GM18870 (cell line): ENCODE results near the gene MS4A13.
"Not testable (repeated sequence)": the region's sequence is repeated elsewhere in the genome, so short reads cannot be mapped to it uniquely, and the experiment has no call there.

Experiments
- ATAC-seq: cut with Tn5 transposase; IDR thresholded peaks from one replicate; pipeline ENCODE4 v1.9.1; 2021; ENCODE audit warnings: moderate library complexity; ENCODE audit not compliant: unreplicated experiment

MS4A13 gene

DNA sequence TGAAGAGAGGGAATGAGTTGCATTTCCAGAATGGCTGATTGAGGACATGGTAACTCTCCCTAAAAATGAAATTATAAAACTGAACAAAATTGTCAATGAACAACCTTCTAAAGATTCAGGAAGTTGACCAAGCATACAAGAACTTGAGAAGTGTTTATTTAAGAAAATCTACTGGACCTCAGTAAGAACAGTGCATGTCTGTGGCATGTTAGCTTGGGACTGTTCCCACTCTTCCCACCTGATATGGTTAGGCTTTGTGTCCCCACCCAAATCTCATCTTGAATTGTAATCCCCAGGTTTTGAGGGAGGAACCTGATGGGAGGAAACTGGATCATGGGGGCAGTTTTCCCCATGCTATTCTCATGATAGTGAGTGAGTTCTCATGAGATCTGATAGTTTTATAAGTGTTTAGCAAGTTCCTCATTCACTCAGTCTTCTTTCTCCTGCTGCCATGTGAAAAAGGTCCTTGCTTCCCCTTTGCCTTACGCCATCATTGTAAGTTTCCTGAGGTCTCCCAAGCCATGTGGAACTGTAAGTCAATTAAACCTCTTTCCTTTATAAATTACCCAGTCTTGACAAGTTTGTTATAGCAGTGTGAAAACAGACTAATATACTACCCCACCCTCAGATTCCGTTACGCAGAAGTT, 15.4 kb downstream of the MS4A13 start:
- ATAC-seq, result no peak

DNA sequence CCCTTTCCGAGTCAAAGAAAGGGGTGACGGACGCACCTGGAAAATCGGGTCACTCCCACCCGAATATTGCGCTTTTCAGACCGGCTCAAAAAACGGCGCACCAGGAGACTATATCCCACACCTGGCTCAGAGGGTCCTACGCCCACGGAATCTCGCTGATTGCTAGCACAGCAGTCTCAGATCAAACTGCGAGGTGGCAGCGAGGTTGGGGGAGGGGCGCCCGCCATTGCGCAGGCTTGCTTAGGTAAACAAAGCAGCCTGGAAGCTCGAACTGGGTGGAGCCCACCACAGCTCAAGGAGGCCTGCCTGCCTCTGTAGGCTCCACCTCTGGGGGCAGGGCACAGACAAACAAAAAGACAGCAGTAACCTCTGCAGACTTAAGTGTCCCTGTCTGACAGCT, 17.2 kb downstream of the MS4A13 start:
- not testable (repeated sequence) for ATAC-seq

DNA sequence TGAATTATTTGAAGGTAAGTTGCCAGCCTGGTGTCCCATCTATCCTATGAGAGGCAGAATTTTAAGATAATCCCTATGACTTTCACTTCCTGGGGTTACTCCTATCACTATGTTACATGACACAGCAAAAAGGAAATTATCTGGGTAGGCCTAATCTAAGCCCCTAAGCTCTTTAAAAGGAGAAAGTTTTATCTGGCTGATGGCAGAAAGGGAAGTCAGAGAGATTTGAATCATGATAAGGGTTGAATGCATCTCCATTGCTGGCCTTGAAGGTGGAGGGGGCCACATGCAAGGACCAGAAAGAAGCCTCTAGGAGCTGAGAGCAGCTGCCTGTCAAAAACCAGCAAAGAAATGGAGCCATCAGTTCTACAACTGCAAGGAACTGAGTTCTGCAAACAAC, 23.4 kb downstream of the MS4A13 start:
- not testable (repeated sequence) for ATAC-seq

DNA sequence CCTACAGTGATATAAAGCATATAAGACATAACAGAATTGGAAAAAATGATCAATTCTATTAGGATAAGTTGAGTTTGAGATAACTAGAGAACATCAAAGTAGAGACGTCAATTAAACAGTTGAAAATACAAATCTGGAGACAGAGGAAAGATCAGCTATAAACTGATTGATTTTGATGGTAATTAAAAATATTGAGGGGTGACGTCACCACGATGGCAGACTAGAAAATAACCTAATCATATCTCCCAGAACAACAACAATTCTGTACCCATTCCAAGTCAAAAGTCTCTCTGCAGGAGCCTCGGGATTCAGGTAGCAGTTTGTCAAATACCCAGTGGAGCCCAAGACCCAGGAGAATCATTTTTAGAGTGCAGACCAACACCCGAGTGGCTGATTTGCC, 28.9 kb downstream of the MS4A13 start:
- no peak for ATAC-seq

DNA sequence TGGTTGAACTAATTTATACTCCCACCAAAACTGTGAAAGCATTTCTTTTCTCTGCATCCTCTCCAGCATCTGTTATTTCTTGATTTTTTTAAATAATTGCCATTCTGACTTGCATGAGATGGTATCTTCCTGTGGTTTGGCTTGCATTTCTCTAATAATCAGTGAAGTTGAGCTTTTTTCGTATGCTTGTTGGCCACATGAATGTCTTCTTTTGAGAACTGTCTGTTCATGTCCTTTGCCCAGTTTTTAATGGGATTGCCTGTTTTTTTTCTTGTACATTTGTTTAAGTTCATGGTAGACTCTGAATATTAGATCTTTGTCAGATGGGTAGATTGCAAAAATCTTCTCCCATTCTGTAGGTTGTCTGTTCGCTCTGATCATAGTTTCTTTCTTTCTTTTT, 46.1 kb downstream of the MS4A13 start:
- no peak for ATAC-seq

DNA sequence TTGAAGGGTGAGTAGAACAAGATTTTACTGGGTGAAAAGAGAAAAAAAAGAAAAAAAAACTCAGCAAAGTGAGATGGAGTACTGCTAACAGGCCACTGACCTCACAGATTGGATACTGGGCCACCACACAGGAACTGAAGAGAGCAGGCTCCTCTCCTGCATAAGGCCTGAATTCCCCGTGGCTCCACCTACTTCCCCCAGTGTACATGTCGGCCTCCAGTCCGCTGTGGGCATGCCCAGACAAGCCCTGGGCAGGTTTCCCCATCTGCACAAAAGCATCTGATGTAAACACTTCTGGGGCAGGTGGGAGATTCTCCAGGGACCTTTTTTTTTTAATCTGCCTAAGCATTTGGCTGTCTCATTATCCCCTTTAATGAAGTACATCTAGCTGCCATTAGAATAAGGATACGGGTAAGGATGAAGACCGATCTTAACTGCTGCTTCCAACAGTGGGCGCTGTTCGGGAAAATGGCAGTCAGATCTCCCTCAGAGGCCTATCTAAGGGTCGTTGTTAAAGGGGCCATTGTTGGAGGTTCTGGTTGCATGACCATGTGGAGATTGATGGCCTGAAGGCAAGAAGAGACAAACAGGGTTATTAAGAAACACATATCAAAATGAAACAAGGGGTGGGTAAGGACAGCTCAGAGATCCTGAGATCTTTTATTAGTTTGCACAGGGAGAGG, 48.5 kb downstream of the MS4A13 start:
- ATAC-seq, result no peak

DNA sequence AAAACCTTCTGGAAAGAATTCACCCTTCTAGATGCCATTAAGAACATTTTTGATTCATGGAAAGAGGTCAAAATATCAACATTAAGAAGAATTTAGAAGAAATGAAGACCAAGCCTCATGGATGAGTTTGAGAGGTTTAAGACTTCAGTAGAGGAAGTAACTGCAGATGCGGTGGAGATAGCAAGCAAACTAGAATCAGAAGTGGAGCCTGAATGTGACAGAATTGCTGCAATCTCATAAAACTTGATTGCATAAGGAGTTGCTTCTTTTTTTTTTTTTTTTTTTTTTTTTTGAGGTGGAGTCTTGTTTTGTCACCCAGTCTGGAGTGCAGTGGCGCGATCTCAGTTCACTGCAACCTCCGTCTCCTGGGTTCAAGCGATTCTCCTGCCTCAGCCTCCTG, 51.6 kb downstream of the MS4A13 start:
- ATAC-seq, result no peak

DNA sequence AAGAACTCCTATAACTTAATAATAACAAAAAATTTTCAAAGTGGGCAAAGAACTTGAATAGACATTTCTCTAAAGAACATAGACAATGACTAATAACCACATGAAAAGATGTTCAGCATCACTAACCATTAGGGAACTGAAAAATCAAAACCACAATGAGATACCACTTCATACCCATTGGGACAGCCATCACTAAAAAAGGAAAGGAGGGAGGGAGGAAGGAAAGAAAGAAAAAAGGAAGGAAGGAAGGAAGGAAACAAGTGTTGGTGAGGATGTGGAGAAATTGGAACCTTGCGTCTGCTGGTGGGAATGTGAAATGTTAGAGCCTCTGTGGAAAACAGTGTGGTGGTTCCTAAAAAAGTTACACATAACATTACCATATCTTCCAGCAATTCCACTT, 55.8 kb downstream of the MS4A13 start:
- peak; percentile 81 for ATAC-seq

DNA sequence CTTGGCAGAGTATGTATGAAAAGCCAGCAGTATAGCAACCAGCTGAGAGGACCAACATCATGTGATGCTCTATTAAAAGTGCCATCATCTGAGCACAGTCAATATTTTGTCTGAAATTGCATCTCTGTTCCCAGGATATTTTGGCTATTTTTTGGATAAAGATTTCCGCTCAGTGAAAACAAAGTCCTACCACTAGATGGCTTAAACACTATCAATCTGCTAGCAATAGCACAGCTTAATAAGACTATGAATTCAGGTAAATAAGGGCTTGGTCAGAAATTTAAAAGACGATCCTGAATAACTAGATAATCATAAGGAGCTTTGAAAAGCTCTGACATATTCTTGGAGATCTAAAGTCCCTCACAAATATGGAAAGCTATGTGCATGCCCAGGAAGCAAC, 74.4 kb downstream of the MS4A13 start:
- no peak for ATAC-seq
